ENCODE results near the gene C6orf136.

C6orf136 gene

GRCh38 chr6:30626484-30627366 lies 20.2 kb upstream of the C6orf136 start, which contains the start of gene ATAT1:
TSS of gene ATAT1 (plus strand) at chr6:30626874.
- peak within 1 kb of the TSS; percentile 79 for H3K4me3 ChIP-seq (ENCODE audit: low read depth, low read length)
- DNase-seq (ENCODE audit: low read depth): no peak
- peak; percentile 58 for TF ChIP-seq CTCF (IDR thresholded peaks at IDR 0.05; ENCODE audit: low read depth, low read length, missing control alignments)

- no peak for TF ChIP-seq CTCF (IDR thresholded peaks at IDR 0.05; ENCODE audit: low read depth, low read length, missing control alignments)
- no peak overlapping the region for H3K4me3 ChIP-seq (ENCODE audit: low read depth, low read length)
- no peak for DNase-seq (ENCODE audit: low read depth)
These were observed 11.1 kb upstream of the C6orf136 start for GRCh38 chr6:30635834-30636233.

GRCh38 chr6:30640481-30640880 lies 6.5 kb upstream of the C6orf136 start:
- no peak for TF ChIP-seq CTCF (IDR thresholded peaks at IDR 0.05; ENCODE audit: low read depth, low read length, missing control alignments)
- no peak for DNase-seq (ENCODE audit: low read depth)
- H3K4me3 ChIP-seq (ENCODE audit: low read depth, low read length): no peak overlapping the region

GRCh38 chr6:30641048-30641447 lies 5.9 kb upstream of the C6orf136 start:
- H3K4me3 ChIP-seq (ENCODE audit: low read depth, low read length): no peak overlapping the region
- DNase-seq (ENCODE audit: low read depth): no peak
- no peak for TF ChIP-seq CTCF (IDR thresholded peaks at IDR 0.05; ENCODE audit: low read depth, low read length, missing control alignments)

- no peak for TF ChIP-seq CTCF (IDR thresholded peaks at IDR 0.05; ENCODE audit: low read depth, low read length, missing control alignments)
- no peak overlapping the region for H3K4me3 ChIP-seq (ENCODE audit: low read depth, low read length)
- no peak for DNase-seq (ENCODE audit: low read depth)
These were observed 3.3 kb upstream of the C6orf136 start for GRCh38 chr6:30643656-30644055.

GRCh38 chr6:30644769-30645168 lies 2.2 kb upstream of the C6orf136 start:
- no peak for DNase-seq (ENCODE audit: low read depth)
- H3K4me3 ChIP-seq (ENCODE audit: low read depth, low read length): no peak overlapping the region
- TF ChIP-seq CTCF (IDR thresholded peaks at IDR 0.05; ENCODE audit: low read depth, low read length, missing control alignments): no peak

- no peak for TF ChIP-seq CTCF (IDR thresholded peaks at IDR 0.05; ENCODE audit: low read depth, low read length, missing control alignments)
- no peak overlapping the region for H3K4me3 ChIP-seq (ENCODE audit: low read depth, low read length)
- no peak for DNase-seq (ENCODE audit: low read depth)
These were observed 944 bp upstream of the C6orf136 start for GRCh38 chr6:30645989-30646388.

All from GM12864 (cell line).